ENCODE results near the gene MUC12.
A peak's percentile ranks its signal among the peaks of the same experiment; 100 is the strongest.
"Not testable (repeated sequence)": the region's sequence is repeated elsewhere in the genome, so short reads cannot be mapped to it uniquely, and the experiment has no call there.

MUC12 gene

DNA sequence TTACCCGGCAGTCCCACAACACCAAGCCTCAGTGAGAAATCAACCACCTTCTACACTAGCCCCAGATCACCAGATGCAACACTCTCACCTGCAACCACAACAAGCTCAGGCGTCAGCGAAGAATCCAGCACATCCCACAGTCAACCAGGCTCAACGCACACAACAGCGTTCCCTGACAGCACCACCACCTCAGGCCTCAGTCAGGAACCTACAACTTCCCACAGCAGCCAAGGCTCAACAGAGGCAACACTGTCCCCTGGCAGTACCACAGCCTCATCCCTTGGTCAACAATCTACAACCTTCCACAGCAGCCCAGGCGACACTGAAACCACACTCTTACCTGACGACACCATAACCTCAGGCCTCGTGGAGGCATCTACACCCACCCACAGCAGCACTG lies 33.0 kb downstream of the MUC12 start:
- DNase-seq (ENCODE audit: low read depth); H3K4me3 ChIP-seq (ENCODE audit: low read depth, low read length): not testable (repeated sequence)

- DNase-seq (ENCODE audit: low read depth) = not testable (repeated sequence)
These were observed 38.0 kb downstream of the MUC12 start for GRCh38 chr7:101007361-101007760.

GRCh38 chr7:101009629-101010028 lies 40.3 kb downstream of the MUC12 start:
- no peak overlapping the region for H3K4me3 ChIP-seq (ENCODE audit: low read depth, low read length)
- TF ChIP-seq, protein P1, sequence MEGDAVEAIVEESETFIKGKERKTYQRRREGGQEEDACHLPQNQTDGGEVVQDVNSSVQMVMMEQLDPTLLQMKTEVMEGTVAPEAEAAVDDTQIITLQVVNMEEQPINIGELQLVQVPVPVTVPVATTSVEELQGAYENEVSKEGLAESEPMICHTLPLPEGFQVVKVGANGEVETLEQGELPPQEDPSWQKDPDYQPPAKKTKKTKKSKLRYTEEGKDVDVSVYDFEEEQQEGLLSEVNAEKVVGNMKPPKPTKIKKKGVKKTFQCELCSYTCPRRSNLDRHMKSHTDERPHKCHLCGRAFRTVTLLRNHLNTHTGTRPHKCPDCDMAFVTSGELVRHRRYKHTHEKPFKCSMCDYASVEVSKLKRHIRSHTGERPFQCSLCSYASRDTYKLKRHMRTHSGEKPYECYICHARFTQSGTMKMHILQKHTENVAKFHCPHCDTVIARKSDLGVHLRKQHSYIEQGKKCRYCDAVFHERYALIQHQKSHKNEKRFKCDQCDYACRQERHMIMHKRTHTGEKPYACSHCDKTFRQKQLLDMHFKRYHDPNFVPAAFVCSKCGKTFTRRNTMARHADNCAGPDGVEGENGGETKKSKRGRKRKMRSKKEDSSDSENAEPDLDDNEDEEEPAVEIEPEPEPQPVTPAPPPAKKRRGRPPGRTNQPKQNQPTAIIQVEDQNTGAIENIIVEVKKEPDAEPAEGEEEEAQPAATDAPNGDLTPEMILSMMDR (IDR thresholded peaks at IDR 0.05; ENCODE audit: insufficient read depth, low read depth, low read length, missing control alignments) = no peak
- DNase-seq (ENCODE audit: low read depth) = no peak

More at GRCh38 chr7:101007361-101007760, 38.0 kb downstream of the MUC12 start:
- H3K4me3 ChIP-seq (ENCODE audit: low read depth, low read length) = not testable (repeated sequence)

DNA sequence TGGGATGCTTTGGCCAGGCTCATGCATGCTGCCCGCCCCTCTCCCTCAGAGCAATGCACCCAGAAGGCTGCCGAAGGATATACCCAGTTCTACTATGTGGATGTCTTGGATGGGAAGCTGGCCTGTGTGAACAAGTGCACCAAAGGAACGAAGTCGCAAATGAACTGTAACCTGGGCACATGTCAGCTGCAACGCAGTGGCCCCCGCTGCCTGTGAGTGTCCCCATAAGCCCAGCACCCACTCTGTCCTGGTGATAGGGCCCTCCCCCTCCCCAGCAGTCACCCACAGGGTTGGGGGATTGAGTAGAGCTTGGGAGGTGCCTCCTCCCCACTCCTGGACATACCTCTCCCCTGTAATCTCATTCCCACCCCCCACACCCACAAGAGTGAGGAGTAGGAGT lies 43.6 kb downstream of the MUC12 start:
- TF ChIP-seq, protein P1 (IDR thresholded peaks at IDR 0.05; ENCODE audit: insufficient read depth, low read depth, low read length, missing control alignments) = no peak
- no peak overlapping the region for H3K4me3 ChIP-seq (ENCODE audit: low read depth, low read length)
- no peak for DNase-seq (ENCODE audit: low read depth)

- TF ChIP-seq, protein P1 (IDR thresholded peaks at IDR 0.05; ENCODE audit: insufficient read depth, low read depth, low read length, missing control alignments) = no peak
- DNase-seq (ENCODE audit: low read depth) = no peak
- no peak overlapping the region for H3K4me3 ChIP-seq (ENCODE audit: low read depth, low read length)
These were observed 46.3 kb downstream of the MUC12 start for GRCh38 chr7:101015626-101016025.

DNA sequence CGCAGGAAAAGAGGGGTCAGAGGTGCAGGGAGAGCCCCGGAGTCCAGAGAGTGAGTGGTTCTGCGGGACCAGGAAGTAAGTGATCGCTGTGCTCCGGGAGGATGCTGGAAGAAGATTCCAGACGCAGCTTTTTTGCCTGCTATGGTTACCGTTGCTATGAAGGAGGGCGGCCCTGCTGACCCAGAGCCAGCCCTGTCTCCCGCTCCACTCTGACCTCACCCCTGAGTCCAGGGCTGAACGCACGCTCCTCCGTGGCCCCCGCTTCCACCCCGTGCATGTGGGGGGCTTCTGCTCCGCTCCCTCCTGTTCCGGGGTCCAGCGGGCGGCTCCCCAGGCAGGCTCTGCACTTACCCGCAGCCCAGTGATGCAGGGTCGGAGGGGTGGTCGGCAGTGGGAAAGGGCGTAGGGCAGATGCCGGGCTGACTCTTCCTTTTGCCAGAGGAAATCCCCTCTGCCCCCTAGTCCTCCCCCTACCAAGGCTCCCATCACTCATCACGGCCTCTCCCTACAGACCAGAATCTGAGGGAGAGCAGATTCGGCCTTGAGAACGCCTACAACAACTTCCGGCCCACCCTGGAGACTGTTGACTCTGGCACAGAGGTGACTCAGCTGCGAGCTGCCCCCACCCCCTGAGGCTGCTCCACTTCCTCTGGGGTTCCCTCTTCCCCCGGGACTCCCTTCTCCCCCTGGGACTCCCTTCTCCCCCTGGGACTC lies 47.9 kb downstream of the MUC12 start:
- H3K4me3 ChIP-seq (ENCODE audit: low read depth, low read length) = peak overlapping the region; percentile 64
- TF ChIP-seq, protein P1 (IDR thresholded peaks at IDR 0.05; ENCODE audit: insufficient read depth, low read depth, low read length, missing control alignments) = no peak
- DNase-seq (ENCODE audit: low read depth) = peak; percentile 88

DNA sequence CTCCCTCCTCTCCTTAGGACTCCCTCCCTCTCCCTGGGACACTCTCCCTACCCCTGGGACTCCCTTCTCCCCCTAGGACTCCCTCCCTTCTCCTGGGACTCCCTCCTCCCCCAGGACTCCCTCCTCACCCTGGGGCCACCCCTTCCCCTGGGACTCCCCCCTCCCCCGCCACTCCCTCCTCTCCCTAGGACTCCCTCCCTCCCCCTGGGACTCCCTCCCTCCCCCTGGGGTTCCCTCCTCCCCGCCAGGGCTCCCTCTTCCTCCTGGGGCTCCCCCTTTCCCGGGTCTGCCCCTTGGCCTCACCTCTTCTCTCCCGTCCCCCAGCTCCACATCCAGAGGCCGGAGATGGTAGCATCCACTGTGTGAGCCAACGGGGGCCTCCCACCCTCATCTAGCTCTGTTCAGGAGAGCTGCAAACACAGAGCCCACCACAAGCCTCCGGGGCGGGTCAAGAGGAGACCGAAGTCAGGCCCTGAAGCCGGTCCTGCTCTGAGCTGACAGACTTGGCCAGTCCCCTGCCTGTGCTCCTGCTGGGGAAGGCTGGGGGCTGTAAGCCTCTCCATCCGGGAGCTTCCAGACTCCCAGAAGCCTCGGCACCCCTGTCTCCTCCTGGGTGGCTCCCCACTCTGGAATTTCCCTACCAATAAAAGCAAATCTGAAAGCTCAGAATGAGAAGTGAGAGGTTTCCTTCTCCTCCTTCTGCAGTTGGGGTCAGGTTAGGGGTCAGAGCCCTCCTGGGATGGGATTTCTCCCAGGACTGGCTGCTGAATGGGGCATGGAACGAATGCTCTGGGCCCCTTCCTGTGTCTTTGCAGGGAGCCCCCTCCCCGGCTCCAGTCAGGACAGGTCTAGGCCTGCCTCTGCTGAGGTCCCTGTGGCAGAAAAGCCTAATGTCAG lies 49.2 kb downstream of the MUC12 start:
- TF ChIP-seq, protein P1 (IDR thresholded peaks at IDR 0.05; ENCODE audit: insufficient read depth, low read depth, low read length, missing control alignments) = no peak
- peak; percentile 62 for DNase-seq (ENCODE audit: low read depth)
- peak overlapping the region; percentile 50 for H3K4me3 ChIP-seq (ENCODE audit: low read depth, low read length)

All from GM12865 (cell line).